ENCODE results near the gene GMDS. TPM values are rescaled to one million over a fixed set of nuclear protein-coding genes. Genes with fewer than 3 reads are reported as not detected.

The GMDS gene
- total and polyA plus RNA-seq, 2 of the 4 experiments (the other 2 are of a cell fraction), result 7.3 to 21.9 TPM

GRCh38 chr6:2073476-2073875 is 171.9 kb downstream of the GMDS start:
- Histone ChIP-seq H3K79me1 (ENCODE audit: low read depth in 1 of 2, low read length in 2 of 2) (no peaks in the 10 kb centered on the region), H2AK5ac (ENCODE audit: low read depth, low read length) (no peak overlapping the region), H3K14ac (replicated peaks; ENCODE audit: low read depth, low read length) (no peak overlapping the region), H3K9ac (ENCODE audit: low read depth, low read length) (no peak overlapping the region), H2BK20ac (ENCODE audit: low read depth, low read length) (no peak overlapping the region), H3K9me3 (ENCODE audit: control insufficient read depth, insufficient read depth, low read length) (no peaks in the 10 kb centered on the region), H4K5ac (ENCODE audit: low read depth, low read length) (no peak overlapping the region), H3K4me2 (ENCODE audit: low read depth, low read length) (no peak overlapping the region), H2BK120ac (ENCODE audit: low read depth, low read length) (no peak overlapping the region), H2AFZ (replicated peaks; ENCODE audit: low read length, poor library complexity) (no peak overlapping the region), H2BK5ac (ENCODE audit: low read depth, low read length, poor library complexity, severe bottlenecking) (no peak overlapping the region), H3K27ac (ENCODE audit: insufficient read depth, low read length) (no peak overlapping the region), H3K36me3 (ENCODE audit: control insufficient read depth, insufficient read depth, low read length) (no peaks in the 10 kb centered on the region), H3K18ac (ENCODE audit: low read depth, low read length) (no peak overlapping the region), H3K4me1 (ENCODE audit: control insufficient read depth, insufficient read depth, low read length) (0 out of 2 replicates have a peak, but pooled peaks cover 2% of the 10 kb centered on the region), H3K56ac (ENCODE audit: extremely low read depth, insufficient read depth, low read length) (no peak overlapping the region), H3K23ac (ENCODE audit: low read depth, low read length) (no peak overlapping the region), H4K20me1 (ENCODE audit: insufficient read depth, low read length) (no peaks in the 10 kb centered on the region), H4K8ac (ENCODE audit: low read depth in 2 of 2, low read length in 2 of 2) (no peak overlapping the region), H2BK15ac (ENCODE audit: low read depth, low read length) (no peak overlapping the region), H3K9me1 (ENCODE audit: insufficient read depth, low read length) (no peaks in the 10 kb centered on the region; the same call in 1 of the 2 replicates), H3K27me3 (ENCODE audit: control insufficient read depth, insufficient read depth, low read length) (no peaks in the 10 kb centered on the region), H3K4me3 (ENCODE audit: insufficient read depth, low read depth, low read length) (no peak overlapping the region), H3K4ac (ENCODE audit: low read depth, low read length) (no peak overlapping the region), H4K91ac (ENCODE audit: insufficient read depth, low read depth, low read length) (no peak overlapping the region), H2AK9ac (replicated peaks; ENCODE audit: low read depth, low read length, poor library complexity) (no peak overlapping the region)
- no TSS peak for BruUV-seq (replicated peaks)
- DNase-seq, result no peak
- ChIA-PET CTCF (interaction anchor here (1.4 kb wide), 1 partner anchor 461 kb away, joined by 4 read pairs; no protein-coding TSS in a partner anchor), POLR2A (ENCODE audit: unreplicated experiment) (no interaction called here)
- WGBS, 2 experiments (ENCODE audit: extremely low coverage in 2 of 2, insufficient read length in 1 of 2), result no CpG with 5 or more reads among the region's 2 CpGs
- TF ChIP-seq MAFK (IDR thresholded peaks at IDR 0.05; ENCODE audit: low read depth, low read length), result no peak
- TF ChIP-seq NFE2L2 (IDR thresholded peaks at IDR 0.05; ENCODE audit: low read depth, low read length), result no peak
- TF ChIP-seq, protein P1, sequence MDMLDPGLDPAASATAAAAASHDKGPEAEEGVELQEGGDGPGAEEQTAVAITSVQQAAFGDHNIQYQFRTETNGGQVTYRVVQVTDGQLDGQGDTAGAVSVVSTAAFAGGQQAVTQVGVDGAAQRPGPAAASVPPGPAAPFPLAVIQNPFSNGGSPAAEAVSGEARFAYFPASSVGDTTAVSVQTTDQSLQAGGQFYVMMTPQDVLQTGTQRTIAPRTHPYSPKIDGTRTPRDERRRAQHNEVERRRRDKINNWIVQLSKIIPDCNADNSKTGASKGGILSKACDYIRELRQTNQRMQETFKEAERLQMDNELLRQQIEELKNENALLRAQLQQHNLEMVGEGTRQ (IDR thresholded peaks at IDR 0.05; ENCODE audit: low read depth, low read length), result no peak
- TF ChIP-seq FOS (IDR thresholded peaks at IDR 0.05; ENCODE audit: low read depth, low read length), result no peak
- TF ChIP-seq ELK1 (IDR thresholded peaks at IDR 0.05; ENCODE audit: borderline replicate concordance, low read depth, low read length), result no peak
- no peak for TF ChIP-seq BHLHE40 (IDR thresholded peaks at IDR 0.05; ENCODE audit: low read depth, low read length)
- no peak for TF ChIP-seq CHD1 (IDR thresholded peaks at IDR 0.05; ENCODE audit: low read depth, low read length)
- dilution Hi-C loops (cut with HindIII; ENCODE audit: low sequenced_read_pairs, unreplicated experiment) (no loop called here), intact Hi-C loops (cut with micrococcal nuclease) (no loop called here), in situ Hi-C loops (cut with MboI; ENCODE audit: low sequenced_read_pairs) (no loop called here)
- no peak for ATAC-seq (ENCODE audit: low read depth)
